Measurements from ENCODE around the gene MCM9. TPM values are rescaled to one million over a fixed set of nuclear protein-coding genes. Genes with fewer than 3 reads are reported as not detected.

The MCM9 gene
- total and polyA plus RNA-seq, 2 of the 13 experiments (the other 11 are each of a cell fraction or from before 2014, with no cell fraction given), result 3.8 to 17.2 TPM

DNA sequence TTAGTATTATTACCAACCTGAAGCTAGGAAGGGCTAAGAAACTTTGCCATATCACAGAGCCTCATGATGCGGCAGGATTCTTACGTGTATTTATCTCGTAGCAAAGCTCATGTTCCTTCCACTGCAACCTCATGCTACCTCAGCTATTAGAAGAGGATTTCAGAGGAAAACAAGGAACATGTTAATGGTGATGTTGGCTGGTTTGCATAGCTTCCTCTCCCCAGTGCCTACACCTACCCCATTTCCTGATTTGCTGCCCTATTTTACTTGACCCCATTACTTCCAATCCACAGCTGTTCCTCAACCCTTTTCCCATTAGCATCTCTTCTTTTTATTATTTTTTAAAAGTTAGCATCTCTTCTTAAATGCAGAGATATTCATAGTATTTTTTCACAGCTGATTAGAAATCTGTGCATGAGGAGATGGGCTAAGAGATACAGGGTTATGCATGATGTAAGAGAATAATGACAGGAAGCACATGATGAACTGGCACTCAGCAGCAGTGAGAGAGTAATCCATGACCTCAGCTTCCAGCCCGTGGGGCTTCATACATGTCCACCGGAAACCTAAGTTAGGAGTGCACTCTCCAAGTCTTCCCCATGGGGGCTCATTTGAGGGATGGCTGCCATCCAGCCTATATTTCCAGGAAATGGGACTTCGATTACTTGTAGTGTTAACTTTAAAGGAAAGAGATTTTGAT, 147.1 kb downstream of the MCM9 start:
- intact Hi-C loops (cut with micrococcal nuclease; ENCODE audit: unreplicated experiment), result no loop called here
- FAIRE-seq, result no peak

DNA sequence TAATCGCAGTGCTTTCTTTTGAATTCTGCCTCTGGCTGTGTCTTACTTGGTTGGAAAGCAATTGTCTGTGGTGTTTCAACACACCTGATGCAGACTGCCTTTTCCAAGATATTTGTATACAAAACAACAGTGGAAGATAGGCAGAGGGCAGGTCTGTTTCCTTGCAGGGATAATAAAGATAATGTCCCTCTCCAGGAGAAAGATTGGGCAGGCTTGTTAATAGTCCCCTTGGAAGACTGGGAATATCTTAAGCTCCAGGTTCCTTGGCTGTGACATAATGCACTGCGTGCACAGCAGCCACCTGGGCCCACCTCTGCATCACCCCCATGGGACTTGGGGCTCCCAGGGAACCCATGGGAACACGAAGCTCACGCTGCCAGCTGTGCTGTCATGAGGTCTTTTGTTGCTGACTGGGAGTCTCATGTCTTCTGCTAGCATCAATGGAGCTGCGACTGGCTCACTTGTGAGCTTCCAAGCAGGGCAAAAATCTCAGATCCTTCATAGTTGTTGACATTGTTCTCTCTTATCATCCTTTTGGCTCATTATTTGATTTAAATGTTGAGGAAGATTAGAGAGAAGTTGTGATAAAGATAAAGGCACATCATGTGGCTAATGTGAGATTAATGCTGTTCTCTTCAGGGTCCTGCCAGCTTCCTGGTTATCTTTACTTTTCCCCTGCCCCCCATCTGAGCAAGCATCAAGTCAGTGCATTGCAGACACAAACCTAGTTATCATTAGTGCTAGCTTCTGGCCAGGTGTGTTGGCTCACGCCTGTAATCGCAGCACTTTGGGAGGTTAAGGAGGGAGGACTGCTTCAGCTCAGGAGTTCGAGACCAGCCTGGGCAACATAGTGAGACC, 148.1 kb downstream of the MCM9 start:
- Histone ChIP-seq H2AFZ (ENCODE audit: low read length) (no peak overlapping the region), H3K4me2 (ENCODE audit: low read depth, low read length) (no peak overlapping the region), H4K20me1 (ENCODE audit: insufficient read depth, low read length) (no peaks in the 10 kb centered on the region), H3K27ac (ENCODE audit: extremely low read length, insufficient read depth, low read length) (no peak overlapping the region), H3K4me3 (replicated peaks in 1 of 3; ENCODE audit: insufficient read depth in 1 of 3, low read depth in 2 of 3, low read length in 3 of 3) (no peak overlapping the region), H3K9me3 (ENCODE audit: low read length) (no peaks in the 10 kb centered on the region), H3K79me2 (ENCODE audit: insufficient read depth, low read length) (no peaks in the 10 kb centered on the region), H3K27me3 (ENCODE audit: control insufficient read depth in 1 of 2, insufficient read depth in 2 of 2, low read length in 2 of 2) (0 out of 5 replicates have a peak, but pooled peaks cover 0 to 3% of the 10 kb centered on the region in 2 experiments), H3K9ac (ENCODE audit: insufficient read depth, low read depth, low read length) (no peak overlapping the region), H3K4me1 (ENCODE audit: insufficient read depth, low read length) (peaks cover 20% of the 10 kb centered on the region), H3K36me3 (replicated peaks in 1 of 2; ENCODE audit: control insufficient read depth in 1 of 2, insufficient read depth in 2 of 2, low read length in 2 of 2) (no peaks in the 10 kb centered on the region)
- 40% methylated on average over 7 of the region's 8 CpGs for WGBS (ENCODE audit: low lambda C conversion rate)
- POLR2A ChIA-PET, result no interaction called here
- no peak for DNase-seq (ENCODE audit: low spot score)
- no peak for ATAC-seq
- CTCF ChIA-PET (ENCODE audit: low intra/inter-chr PET ratio, low total read pairs), result no interaction called here
- in situ Hi-C loops (cut with HindIII; ENCODE audit: extremely low pct_ligation_motif_present, low pct_unique_long_range_greater_than_20kb) (no loop called here), intact Hi-C loops (cut with micrococcal nuclease; ENCODE audit: unreplicated experiment) (no loop called here)
- no TSS peak for BruUV-seq (replicated peaks)
- no peak for FAIRE-seq
- no peak for TF ChIP-seq ZNF776 (CRISPR knock-in tag; IDR thresholded peaks at IDR 0.05)

More for the DNA sequence above, 147.1 kb downstream of the MCM9 start:
- H3K4me1 ChIP-seq (ENCODE audit: insufficient read depth, low read length), result peaks cover 20% of the 10 kb centered on the region
- no peaks in the 10 kb centered on the region for H4K20me1 ChIP-seq (ENCODE audit: insufficient read depth, low read length)
- no peak for DNase-seq (ENCODE audit: low spot score)
- 56% methylated on average over 6 of the region's 6 CpGs for WGBS (ENCODE audit: low lambda C conversion rate)
- TF ChIP-seq FOXJ3 (CRISPR knock-in tag; IDR thresholded peaks at IDR 0.05; ENCODE audit: borderline replicate concordance) (no peak), ZNF20 (CRISPR knock-in tag; IDR thresholded peaks at IDR 0.05) (no peak), KDM2A (CRISPR knock-in tag; IDR thresholded peaks at IDR 0.05; ENCODE audit: borderline replicate concordance, low read depth) (no peak), HCFC1 (IDR thresholded peaks at IDR 0.05; ENCODE audit: low read depth, low read length) (no peak)
- TF ChIP-seq, protein P1, sequence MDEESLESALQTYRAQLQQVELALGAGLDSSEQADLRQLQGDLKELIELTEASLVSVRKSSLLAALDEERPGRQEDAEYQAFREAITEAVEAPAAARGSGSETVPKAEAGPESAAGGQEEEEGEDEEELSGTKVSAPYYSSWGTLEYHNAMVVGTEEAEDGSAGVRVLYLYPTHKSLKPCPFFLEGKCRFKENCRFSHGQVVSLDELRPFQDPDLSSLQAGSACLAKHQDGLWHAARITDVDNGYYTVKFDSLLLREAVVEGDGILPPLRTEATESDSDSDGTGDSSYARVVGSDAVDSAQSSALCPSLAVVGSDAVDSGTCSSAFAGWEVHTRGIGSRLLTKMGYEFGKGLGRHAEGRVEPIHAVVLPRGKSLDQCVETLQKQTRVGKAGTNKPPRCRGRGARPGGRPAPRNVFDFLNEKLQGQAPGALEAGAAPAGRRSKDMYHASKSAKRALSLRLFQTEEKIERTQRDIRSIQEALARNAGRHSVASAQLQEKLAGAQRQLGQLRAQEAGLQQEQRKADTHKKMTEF (CRISPR knock-in tag; IDR thresholded peaks at IDR 0.05), result no peak
- 0 out of 5 replicates have a peak, but pooled peaks cover 0 to 7% of the 10 kb centered on the region in 2 experiments for H3K27me3 ChIP-seq (ENCODE audit: control insufficient read depth in 1 of 2, insufficient read depth in 2 of 2, low read length in 2 of 2)
- CTCF ChIA-PET (ENCODE audit: low intra/inter-chr PET ratio, low total read pairs), result no interaction called here
- H3K9me3 ChIP-seq (ENCODE audit: low read length), result no peaks in the 10 kb centered on the region
- POLR2A ChIA-PET, result no interaction called here
- H3K4me3 ChIP-seq (replicated peaks in 1 of 3; ENCODE audit: insufficient read depth in 1 of 3, low read depth in 2 of 3, low read length in 3 of 3), result no peak overlapping the region
- H3K27ac ChIP-seq (ENCODE audit: extremely low read length, insufficient read depth, low read length), result no peak overlapping the region
- H3K79me2 ChIP-seq (ENCODE audit: insufficient read depth, low read length), result no peaks in the 10 kb centered on the region
- no peak overlapping the region for H2AFZ ChIP-seq (ENCODE audit: low read length)
- no peak overlapping the region for H3K4me2 ChIP-seq (ENCODE audit: low read depth, low read length)
- no peak for ATAC-seq
- no TSS peak for BruUV-seq (replicated peaks)
- H3K9ac ChIP-seq (ENCODE audit: insufficient read depth, low read depth, low read length), result no peak overlapping the region
- no peaks in the 10 kb centered on the region for H3K36me3 ChIP-seq (replicated peaks in 1 of 2; ENCODE audit: control insufficient read depth in 1 of 2, insufficient read depth in 2 of 2, low read length in 2 of 2)
- in situ Hi-C loops (cut with HindIII; ENCODE audit: extremely low pct_ligation_motif_present, low pct_unique_long_range_greater_than_20kb), result no loop called here
